ENCODE data around the gene PDE4A.
"Not testable (repeated sequence)": the region's sequence is repeated elsewhere in the genome, so short reads cannot be mapped to it uniquely, and the experiment has no call there.

PDE4A gene

GRCh38 chr19:10404888-10405820 is 15.2 kb upstream of the PDE4A start:
- DNase-seq = no peak

- no peak for DNase-seq
Measured at GRCh38 chr19:10406191-10406590, 14.1 kb upstream of the PDE4A start.

- no peak for DNase-seq
Measured at GRCh38 chr19:10407096-10407495, 13.2 kb upstream of the PDE4A start.

GRCh38 chr19:10408511-10409283 is 11.6 kb upstream of the PDE4A start:
- DNase-seq = no peak

- not testable (repeated sequence) for DNase-seq
Measured at GRCh38 chr19:10411224-10411623, 9.1 kb upstream of the PDE4A start.

GRCh38 chr19:10412257-10412977 is 7.9 kb upstream of the PDE4A start:
- DNase-seq = peak; percentile 24

GRCh38 chr19:10416083-10416379 is 4.3 kb upstream of the PDE4A start:
- no peak for DNase-seq

- DNase-seq = peak; percentile 75
Measured at GRCh38 chr19:10416380-10417257, 3.7 kb upstream of the PDE4A start.

- no peak for DNase-seq
Measured at GRCh38 chr19:10417541-10418234, 2.6 kb upstream of the PDE4A start.

- no peak for DNase-seq
Measured at GRCh38 chr19:10418235-10418484, 2.2 kb upstream of the PDE4A start.

GRCh38 chr19:10418485-10419199 is 1.7 kb upstream of the PDE4A start:
- no peak for DNase-seq

GRCh38 chr19:10419200-10419645 is 1.1 kb upstream of the PDE4A start:
- DNase-seq = no peak

- peak; percentile 55 for DNase-seq
Measured at GRCh38 chr19:10419646-10420443, 493 bp upstream of the PDE4A start.

GRCh38 chr19:10421240-10422045 is 1.1 kb downstream of the PDE4A start:
- DNase-seq = no peak

- DNase-seq = no peak
Measured at GRCh38 chr19:10422046-10422461, 1.7 kb downstream of the PDE4A start.

GRCh38 chr19:10422846-10423245 is 2.5 kb downstream of the PDE4A start:
- DNase-seq = no peak

- DNase-seq = peak; percentile 55
Measured at GRCh38 chr19:10424011-10424637, 3.8 kb downstream of the PDE4A start.

- DNase-seq = no peak
Measured at GRCh38 chr19:10427169-10427568, 6.8 kb downstream of the PDE4A start.

GRCh38 chr19:10428996-10429381 is 8.7 kb downstream of the PDE4A start:
- DNase-seq = no peak
